C4-2B (cell line): ENCODE measurements around the gene PPP1CA.

Source experiments
- H3K27ac ChIP-seq: fragments of 450-650 bp; 2 replicates; pipeline ENCODE4 v1.5.1; 2017
- ZFX ChIP-seq: fragments of 450-650 bp; IDR thresholded peaks from 2 replicates; pipeline ENCODE4 v1.6.1; 2017
- TF ChIP-seq, protein P1 (sequence below): fragments of 450-650 bp; conservative IDR thresholded peaks from 2 replicates; pipeline ENCODE4 v1.5.1; 2017; ENCODE audit warnings: mild to moderate bottlenecking

Gene PPP1CA

DNA sequence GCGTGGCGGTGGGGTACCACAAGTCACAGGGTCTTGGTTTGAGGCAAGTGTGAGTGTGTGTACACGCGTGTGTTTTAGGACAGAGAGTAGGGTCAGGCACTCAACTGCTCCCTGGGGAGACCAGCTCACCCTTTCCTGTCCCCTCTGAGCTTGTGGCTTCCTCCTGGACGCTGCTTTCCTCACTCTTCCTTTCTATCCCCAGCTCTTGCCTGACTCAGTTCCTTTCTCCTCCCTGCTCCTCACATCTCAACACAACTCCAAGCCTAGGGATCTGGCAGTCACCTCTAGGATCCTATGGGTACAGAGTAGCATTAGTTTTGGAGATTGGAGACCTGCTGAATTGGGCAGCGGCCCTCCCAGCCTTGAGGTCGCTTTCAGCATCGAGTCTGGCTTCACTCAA is 32.4 kb downstream of the PPP1CA start:
- TF ChIP-seq, protein P1, sequence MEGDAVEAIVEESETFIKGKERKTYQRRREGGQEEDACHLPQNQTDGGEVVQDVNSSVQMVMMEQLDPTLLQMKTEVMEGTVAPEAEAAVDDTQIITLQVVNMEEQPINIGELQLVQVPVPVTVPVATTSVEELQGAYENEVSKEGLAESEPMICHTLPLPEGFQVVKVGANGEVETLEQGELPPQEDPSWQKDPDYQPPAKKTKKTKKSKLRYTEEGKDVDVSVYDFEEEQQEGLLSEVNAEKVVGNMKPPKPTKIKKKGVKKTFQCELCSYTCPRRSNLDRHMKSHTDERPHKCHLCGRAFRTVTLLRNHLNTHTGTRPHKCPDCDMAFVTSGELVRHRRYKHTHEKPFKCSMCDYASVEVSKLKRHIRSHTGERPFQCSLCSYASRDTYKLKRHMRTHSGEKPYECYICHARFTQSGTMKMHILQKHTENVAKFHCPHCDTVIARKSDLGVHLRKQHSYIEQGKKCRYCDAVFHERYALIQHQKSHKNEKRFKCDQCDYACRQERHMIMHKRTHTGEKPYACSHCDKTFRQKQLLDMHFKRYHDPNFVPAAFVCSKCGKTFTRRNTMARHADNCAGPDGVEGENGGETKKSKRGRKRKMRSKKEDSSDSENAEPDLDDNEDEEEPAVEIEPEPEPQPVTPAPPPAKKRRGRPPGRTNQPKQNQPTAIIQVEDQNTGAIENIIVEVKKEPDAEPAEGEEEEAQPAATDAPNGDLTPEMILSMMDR, result no peak
- TF ChIP-seq ZFX, result no peak
- no peak overlapping the region for H3K27ac ChIP-seq

DNA sequence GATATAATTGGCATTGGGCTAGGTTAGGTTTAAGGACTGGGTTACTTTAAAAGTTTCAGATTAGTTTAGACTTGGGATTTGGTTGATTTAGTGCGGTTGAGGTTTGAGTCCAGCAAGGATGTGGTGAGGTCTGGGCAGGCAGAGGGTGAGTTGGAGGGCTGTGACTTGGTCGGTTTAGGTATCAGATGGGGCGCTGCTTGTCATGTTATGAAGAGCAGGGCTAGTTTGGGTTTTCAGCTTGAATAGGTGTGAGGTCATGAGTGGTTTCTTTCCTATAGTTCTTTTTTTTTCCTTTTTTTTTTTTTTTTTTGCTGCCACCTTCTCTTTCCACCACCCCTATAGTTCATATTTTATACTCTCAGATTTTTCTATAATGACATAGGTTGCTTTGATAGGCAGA is 33.0 kb downstream of the PPP1CA start:
- no peak overlapping the region for H3K27ac ChIP-seq

DNA sequence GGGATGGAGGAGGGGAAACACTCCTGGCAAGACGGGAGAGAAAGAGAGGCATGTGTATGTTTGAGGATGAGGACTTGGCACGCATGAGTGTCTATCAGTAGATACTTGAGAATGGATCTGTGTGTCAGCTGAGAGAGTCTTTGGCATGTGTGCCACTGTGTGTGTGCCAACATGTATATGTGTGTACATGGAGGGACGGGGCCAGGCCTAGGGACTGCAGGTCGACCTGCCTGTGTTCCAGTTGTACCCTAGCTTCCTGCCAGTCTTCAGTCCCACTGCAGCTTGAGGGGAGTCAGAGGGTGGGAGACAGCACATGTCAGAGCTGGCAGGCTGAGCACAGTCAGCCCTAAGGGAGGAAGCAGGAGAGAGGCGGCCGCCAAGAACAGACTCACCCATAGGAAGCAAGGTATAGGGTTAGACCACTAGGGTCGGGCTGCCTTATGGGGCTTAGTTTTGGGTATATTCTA is 33.9 kb downstream of the PPP1CA start:
- H3K27ac ChIP-seq, result no peak overlapping the region
- TF ChIP-seq ZFX, result no peak
- TF ChIP-seq, protein P1, result no peak

More for the DNA sequence above, 33.0 kb downstream of the PPP1CA start:
- TF ChIP-seq, protein P1, result no peak
- no peak for TF ChIP-seq ZFX

DNA sequence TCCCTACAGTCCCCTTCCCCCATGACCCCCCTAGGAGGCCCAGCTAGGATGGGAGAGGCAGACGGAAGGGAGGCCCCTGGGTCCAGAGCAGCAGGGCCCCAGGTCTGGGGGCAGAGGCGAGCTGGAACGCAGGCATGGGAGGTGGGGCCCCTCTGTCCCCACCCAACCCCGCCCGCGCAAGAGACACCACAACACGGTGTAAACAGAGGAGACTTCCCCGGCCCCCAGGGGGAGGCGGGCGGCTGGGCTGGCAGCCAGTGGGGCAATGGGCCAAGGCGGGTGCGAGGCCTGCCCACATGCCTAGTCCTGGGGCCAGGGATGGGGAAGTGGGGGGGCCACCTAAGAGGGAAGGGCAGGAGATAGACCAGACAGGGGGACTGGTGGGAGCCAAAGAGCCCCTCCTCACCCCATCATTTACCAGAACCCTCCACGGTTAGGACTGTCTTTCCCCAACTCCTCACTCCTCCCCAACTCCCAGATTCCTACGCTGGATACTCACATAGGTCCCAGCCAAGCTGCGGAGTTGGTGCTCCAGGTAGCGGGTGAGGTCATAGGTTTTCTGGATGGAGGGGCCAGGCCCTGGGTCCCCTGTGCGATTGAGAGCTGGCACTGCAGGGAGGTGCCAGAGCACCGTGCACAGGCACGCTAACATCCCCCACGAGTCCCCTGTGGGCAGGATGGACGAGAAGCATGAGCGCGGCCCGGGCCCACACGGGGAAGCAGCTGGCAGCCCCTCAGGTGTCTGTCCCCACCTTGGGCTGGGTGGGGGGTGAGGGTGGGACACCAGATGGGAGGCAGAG is 34.5 kb downstream of the PPP1CA start:
- TF ChIP-seq, protein P1, result no peak
- no peak for TF ChIP-seq ZFX
- no peak overlapping the region for H3K27ac ChIP-seq

DNA sequence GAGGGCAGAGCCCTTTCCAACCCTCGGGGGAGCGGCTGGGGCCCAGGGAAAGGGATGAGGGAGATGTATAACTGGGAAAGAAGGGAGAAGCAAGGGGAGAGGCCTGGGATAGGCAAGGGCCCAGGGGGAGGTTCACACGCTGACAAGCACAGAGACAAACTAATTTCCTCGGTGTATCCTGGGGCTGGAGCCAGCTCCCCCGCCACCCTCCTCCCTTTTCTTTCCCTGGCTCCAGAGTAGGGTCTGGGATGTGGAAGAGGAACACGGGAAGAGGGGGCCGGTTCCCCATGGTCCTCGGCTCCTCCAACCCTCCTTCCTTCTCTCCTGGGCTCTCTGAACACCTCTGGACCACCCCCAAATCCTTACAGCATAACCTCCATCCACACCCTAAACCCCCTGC is 35.1 kb downstream of the PPP1CA start:
- H3K27ac ChIP-seq, result no peak overlapping the region
- TF ChIP-seq ZFX, result no peak
- TF ChIP-seq, protein P1, result no peak

DNA sequence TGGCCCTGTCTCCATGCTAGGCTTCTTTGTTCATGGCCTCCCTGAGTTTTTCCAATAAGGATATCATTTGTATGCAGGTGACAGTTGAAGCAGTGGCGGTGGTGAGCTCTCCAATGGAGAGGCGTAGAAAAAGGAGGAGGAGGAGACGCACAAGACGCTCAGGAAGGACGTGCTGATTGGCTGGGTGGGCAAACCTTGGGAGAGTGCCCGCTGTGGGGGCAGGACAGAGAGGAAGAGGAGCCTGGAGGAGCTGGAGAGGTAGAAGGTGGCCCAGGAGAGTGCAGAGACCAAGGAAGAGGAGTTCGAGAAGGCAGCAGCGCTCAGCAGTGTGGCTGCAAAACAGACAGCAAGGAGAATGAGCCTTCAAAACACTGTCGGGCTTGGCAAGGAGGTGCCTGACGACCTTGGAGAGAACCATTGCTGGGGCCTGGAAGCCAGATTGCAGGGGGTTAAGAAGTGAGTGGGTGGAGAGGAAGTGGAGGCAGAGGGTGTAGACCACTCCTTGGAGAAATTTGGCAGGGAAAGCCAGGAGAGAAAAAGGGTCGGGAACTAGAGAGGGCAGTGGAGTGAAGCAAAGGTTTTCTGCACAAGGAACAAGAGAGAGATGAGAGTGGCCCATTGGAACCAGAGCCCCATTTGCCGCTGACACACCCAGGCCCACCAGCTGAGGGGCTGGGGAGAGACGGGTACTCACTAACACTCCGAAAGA is 35.8 kb downstream of the PPP1CA start:
- H3K27ac ChIP-seq, result no peak overlapping the region
- TF ChIP-seq ZFX, result no peak
- TF ChIP-seq, protein P1, result no peak
